GM12892 (cell line): ENCODE data around the gene MED26.

Source experiments
- POLR2A ChIP-seq: IDR thresholded peaks from 2 replicates; pipeline ENCODE4 v1.6.1; 2011; ENCODE audit warnings: low read depth, low read length, control low read depth
- POLR2AphosphoS5 ChIP-seq: IDR thresholded peaks from 2 replicates; pipeline ENCODE4 v1.6.1; 2011; ENCODE audit warnings: low read depth, low read length, control low read depth
- TAF1 ChIP-seq: IDR thresholded peaks from 2 replicates; pipeline ENCODE4 v1.6.1; 2011; ENCODE audit warnings: low read depth, mild to moderate bottlenecking, control low read depth, low read length, borderline replicate concordance

GRCh38 chr19:16588824-16589577 is 39.0 kb downstream of the MED26 start:
- TF ChIP-seq POLR2AphosphoS5 (no peak), POLR2A (no peak), TAF1 (no peak)
